Glomerular visceral epithelial cell (primary cell): ENCODE results near the gene ITGA3.
A peak's percentile ranks its signal among the peaks of the same experiment; 100 is the strongest.

Source experiments
- DNase-seq: peaks from one replicate; pipeline ENCODE4 v3.0.0-alpha.2; 2016; ENCODE audit errors: extremely low spot score

ITGA3 gene

DNA sequence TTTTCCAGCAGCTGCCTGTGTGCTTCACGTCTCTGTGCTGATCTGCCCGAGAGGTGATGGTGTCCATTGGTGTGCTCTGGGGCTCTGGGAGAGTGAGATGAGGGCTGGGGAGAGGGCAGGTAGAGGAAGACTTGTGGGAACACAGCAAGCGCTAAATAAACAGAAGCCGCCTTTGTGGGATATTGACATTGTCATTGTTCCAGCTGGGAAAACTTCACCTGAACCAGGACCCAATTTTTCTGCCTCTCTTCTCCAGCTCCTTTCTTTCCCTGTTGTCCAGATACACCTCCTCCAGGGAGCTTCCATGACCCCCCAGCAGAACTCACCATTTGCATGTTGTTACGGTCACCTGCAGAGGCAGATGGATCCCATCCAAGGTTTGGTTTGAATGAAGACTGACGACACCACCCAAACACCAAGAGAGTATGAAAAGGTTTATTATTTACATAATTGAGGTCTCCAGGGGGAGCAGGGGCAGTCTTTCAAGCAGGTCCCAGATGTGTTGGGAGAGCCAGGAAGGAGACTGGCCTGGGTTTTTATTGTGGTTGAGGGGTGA, 3.6 kb upstream of the ITGA3 start:
- no peak for DNase-seq

DNA sequence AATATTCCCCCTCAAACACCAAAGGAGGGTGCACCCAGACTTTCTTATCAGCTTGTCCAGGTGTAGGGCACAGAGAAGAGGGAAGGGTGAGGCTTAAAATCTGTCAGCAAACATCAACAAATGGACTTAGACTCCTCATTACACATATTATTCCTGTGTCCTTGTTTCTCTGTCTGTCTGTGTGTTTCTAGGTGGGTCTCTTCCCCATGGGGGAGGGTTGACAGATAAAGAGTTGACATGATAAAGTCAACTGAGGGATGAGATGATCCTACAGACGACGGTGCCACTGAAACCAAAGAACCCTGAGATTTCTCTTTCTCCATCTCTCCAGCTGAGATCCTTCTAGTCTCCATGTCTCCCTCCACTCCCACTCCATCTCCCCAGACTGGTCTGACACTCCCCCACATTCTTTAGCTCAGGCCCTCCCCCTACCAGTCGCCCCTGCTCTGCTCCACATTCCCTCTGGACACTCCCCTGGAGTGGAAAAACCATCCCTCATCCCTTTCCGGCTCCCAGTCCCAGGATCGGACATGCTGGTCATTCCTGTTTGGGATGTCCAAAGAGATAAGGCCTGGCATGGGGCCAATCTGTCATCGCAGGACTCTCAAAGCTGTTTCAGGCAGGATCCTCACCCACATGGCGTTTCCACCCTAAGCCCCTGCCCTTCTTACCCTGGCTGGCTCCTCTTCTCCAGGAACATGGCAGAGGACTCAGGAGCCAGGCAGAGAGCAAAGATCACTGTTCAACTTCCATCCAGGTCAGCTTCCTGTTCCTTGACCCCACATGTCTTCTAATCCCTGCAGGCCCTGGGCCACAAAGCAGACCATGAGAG, 2.9 kb upstream of the ITGA3 start:
- DNase-seq = peak; percentile 58

DNA sequence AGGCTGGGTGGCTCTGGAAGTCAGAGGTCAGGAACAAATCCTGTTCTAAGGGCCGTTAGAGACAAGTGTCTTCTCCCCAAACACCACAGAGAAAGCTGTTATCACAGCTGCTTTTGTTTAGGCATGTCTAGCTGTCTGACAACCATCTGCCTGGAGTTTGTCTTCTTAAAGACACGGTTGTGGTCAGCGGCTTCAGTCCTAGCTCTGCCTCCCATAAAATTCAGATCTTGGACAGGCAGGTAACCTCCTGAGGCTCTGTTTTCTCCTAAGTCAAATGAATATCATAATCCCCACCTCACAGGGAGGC, 2.3 kb upstream of the ITGA3 start:
- peak; percentile 40 for DNase-seq

DNA sequence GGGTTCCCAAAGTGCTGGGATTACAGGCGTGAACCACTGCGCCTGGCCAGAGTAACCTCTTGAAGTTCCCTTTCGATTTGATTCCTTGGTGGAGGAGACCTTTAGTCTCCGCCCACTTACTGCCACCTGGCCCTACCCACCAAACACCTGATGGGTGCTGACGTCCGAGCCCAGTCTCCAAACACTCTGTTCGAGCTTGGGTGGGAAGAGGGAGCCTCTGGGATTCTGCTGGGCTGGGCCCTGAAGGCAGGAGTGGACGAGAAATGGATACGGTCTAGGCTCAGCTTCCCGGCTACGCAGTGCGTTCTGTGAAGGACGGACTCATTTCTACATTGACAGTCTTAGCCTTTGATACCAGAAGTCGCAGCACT, 870 bp upstream of the ITGA3 start:
- peak; percentile 68 for DNase-seq

DNA sequence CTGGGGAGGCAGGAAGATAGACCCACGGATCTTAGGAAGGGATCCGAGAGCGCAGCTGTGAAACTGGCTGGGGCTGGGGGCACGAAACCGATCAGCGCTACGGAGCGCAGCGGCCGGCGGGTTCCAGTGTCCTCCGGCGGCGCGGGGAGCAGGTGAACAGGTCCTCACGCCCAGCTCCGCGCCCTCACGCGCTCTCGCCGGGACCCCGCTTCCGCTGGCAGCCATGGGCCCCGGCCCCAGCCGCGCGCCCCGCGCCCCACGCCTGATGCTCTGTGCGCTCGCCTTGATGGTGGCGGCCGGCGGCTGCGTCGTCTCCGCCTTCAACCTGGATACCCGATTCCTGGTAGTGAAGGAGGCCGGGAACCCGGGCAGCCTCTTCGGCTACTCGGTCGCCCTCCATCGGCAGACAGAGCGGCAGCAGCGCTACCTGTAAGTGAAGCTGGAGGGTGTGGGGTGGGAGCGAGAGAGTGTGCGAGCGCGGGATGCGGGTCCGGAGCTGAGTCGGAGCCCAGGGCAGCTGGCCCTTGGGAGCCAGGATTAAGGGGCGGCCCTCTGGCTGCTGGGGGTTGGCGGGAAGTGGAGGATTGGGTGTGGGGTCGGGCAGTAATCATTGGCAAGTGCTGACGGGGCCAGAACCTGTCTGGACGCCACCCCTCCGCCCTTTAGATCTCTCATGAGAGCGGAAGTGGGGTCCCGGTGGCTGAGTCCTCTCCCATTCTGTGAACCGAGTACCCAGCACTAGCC, 479 bp downstream of the ITGA3 start:
- DNase-seq = peak; percentile 68

DNA sequence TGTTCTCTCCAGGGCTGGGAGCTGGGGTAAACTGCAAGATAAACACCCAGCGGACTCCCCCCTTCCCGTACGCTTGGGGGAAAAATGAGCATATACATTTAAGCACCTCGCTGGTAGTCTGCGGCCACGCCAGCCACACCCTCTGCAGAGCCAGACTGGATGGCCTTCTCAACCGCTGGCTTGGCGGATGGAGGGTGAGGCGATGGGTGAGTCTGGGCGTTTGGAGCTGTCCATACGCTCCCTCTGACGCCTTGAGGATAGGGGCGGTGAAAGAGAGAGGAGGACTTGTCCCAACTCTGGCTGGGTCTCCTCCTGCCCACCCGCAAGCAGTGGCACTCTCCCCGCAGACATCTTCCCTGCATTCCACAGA, 1.0 kb downstream of the ITGA3 start:
- DNase-seq = peak; percentile 61

DNA sequence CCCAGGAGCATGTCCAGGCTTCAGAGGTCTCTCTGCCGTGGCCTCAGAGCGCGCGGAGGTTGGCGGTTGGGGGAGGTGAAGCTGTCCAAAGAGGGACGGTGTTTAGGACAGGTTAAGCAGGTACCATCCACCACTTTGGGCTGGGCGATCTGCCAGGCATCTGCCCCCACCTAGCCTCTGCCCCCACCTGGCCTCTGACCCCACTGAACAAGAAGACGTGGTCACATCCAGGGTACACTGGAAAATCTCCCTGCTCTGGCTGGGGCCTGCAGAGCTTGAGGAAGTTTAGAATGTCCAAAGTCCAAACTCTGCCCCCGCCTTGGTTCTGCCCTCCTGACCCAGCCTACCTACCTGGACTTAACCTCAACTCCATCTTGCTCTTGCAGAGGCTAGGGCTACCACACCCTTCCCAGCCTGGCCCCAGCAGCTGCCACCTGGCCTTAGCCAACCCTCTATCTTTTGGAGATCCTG, 1.6 kb downstream of the ITGA3 start:
- no peak for DNase-seq

DNA sequence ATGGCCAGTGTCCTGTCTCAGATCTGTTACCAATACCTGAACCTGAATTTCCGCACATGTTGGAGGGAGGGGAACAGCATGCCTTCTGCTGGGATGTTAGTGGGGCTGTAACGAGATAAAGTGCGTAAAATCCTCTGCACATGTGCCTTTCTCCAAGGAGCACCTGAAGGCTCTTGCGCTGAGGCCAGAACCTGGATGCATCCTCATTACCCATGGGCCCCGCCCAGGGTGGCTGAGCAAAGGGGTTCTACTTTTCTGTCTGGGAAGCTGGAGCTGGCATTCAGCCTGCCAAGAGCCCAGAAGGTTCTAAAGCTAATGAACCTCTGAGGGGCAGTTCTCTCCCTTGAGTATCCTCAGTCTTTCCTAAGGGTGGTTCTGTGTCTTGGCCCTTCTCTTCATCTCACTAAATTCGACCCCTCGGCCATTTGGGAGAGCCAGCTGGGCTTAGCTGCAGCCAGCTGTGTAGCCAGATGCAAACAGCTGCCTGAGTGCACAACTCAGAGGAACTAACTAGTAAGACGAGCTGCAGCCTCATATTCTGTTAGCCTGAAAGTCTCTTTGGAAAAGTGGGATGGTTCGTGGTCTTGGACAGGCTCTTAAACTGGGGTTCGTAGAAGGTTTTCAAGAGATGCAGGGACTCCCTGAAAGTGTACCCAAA, 2.5 kb downstream of the ITGA3 start:
- no peak for DNase-seq

DNA sequence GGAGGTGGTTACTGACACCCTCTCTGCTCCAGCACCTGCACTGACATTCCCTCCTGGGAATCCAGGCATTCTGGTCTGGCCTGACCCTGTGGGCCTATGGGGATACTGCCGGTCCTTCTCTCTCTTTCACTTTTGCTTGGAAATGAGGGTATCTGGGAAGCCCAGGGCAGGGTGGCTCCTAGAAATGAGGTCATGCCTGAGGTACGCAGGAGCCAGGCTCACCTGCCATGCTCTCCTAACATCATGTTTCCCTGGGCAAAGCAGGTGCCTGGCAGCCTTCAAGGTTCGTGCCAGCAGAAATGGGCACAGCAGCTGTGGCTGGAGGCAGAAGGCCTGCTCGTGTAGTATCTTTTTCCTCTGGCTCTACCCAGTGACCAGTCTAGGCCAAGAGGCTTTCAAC, 3.3 kb downstream of the ITGA3 start:
- DNase-seq = peak; percentile 49

DNA sequence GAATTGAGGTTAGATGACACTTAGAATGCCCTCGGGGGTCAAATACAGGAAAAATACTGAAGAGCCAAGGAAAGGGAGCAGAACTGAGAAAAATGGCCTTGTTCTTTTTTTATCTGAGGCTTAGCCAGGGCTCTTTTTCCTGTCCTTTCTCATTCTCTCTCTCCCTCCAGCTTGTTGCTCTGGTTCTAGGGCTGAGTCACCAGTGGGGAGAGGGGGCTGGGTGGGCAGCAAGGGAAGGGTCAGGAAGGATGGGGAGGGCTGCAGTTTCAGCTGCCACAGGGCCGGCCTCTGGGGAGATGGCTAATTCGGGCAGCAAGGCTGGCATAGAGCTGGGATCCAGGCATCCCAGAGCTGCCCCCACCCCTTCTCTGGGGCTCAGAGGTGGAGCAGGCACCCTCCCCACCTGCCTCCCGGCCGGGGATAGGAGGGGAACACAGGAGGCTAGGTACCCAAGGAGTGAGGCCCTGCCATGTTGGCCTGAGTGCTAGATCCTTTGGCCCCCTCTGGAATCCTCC, 3.9 kb downstream of the ITGA3 start:
- peak; percentile 64 for DNase-seq

DNA sequence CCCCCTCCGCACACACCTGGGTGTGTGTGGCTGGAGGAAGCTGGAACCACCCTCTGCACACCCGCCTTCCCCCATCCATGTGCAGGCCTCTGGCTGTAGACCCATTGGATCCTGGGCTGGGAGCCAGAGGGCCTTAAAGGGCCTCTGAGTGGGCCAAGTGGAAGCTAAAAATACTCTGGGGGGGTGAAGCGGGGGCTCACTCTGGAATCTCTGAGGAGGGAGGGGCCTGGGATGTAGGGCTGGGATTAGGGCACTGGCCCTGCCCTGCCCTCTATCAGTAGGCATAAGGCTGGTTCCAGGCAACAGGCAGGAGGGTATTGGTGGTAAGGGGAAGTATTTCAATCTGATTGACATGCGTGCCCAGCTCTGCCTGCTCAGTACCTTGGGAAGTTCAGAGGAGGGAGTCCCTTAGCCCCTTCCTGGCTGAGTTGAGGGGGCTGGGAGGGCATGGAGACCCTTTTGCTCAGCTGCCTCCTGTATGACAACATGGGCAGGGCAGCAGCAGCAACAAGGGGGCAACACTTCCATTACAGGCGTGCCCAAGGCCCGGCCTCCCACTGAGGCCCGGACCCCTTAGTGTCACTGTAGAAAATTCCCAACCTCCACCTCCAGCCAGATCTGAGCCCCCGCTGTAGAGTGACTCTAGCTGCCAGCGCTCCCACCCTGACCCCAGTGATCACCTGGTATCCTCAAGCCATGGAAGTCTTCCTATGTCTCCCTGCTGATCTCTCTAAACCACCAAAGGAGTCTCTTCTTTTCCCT, 5.2 kb downstream of the ITGA3 start:
- DNase-seq = peak; percentile 85

DNA sequence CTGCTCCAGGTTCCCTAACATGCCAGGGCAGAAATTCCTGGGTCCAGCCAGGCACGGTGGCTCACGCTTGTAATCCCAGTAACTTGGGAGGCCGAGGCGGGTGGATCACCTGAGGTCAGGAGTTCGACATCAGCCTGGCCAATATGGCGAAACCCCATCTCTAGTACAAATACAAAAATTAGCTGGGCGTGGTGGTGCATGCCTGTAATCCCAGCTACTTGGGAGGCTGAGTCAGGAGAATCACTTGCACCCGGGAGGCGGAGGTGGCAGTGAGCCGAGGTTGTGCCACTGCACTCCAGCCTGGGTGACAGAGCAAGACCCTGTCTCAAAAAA, 5.8 kb downstream of the ITGA3 start:
- peak; percentile 46 for DNase-seq

DNA sequence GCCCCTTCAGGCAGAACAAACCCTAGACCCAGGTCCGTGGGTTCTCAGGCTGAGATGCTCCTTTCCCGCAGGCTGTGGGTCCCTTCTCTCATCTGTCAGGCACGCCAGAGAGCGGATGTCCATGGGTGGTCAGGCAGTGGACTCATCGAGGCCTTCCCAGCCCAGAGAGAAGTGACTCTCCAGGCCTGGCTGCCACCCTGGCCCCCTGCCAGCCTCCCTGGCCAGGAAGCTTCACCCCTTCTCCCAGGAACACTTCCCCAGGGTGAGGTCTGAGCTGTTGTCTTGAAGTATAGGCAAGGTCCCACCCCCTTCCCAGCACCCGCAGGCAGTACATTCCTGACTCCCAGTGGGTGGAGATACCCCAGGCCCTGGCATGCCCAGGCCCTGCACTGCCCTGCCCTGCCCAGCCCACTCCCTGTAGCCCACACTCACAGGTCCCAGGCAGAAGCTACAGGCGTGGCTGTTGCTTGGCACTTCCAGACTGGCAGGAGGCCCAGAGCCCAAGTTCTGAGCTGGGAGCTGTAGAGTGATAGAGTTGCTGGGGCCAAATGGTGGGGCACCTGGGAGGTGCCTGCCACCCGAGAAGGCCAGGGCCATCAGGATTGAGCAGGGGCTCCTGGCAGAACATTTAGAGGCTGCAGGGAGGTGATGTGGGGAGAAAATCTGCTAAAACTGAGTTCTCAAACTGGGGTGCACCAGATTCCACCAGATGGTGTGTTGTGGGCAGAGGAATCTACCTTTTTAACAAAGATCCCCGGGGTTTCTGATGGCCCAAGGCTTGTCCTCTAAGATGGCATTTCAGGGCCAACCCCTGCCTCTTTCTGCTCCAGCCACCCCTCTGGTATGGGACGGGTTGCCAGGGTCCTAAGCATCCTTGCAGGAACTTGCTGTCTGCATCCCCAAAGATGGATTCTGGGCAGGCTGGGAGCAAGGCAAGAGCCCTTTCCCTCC, 6.7 kb downstream of the ITGA3 start:
- peak; percentile 100 for DNase-seq

DNA sequence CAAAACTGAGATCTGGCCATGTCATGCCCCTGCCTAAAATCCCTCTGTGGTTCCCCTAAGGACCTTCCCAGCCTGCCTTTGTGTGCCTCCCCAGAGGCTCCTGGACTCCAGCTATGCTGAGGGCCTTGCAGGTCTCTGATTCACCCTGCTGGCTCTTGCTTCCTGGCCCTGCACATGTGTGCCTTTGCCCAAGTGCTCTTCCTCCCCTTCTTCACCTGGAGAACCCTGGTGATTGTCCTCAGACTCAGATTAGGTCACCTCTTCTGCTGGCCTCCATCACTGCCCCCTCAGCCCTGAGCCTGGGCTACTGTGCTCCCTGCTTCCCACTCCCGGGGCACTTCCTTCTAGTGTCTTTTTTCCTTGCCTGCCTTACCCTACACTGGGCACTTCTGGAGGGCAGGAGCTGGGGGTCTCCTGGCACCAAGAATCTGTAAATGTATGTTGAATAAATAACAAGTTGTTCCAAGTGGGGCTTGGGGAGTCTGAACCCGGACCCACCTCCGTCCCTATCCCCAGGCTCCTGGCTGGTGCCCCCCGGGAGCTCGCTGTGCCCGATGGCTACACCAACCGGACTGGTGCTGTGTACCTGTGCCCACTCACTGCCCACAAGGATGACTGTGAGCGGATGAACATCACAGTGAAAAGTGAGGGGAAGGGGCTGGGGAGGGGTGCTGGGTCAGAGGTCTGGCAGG, 7.8 kb downstream of the ITGA3 start:
- DNase-seq = peak; percentile 62

DNA sequence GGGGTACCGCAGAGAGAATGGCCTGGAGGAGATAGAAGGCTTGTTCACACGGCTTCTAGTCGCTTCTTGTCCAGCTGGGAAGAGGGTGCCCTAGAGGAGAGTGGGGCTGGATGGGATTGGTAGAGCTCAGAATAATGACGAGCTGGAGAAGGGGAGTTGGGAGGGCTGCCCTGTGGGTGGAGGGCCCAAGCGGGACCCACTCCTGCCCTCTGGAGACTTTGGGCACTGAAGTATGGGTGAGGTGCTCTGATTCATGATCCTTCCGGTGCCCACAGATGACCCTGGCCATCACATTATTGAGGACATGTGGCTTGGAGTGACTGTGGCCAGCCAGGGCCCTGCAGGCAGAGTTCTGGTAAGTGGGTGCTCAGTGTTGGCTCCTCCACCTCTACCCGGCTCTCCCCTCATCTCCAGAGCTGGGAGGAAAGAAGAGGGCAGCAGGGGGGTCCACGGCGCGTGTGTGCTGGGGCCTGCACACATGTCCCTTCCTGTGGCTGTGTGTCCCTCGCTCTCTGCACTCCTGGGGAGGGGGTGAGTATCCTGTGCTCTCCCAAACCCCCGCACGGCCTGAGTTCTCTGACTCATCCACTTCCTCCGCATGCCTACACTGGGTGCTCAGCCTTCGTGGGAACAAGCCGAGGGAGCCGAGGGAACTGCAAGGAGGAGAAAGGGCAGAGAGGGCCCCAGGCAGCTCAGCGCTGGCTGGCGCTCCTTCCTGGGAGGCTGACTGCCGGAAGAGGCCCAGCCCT, 8.5 kb downstream of the ITGA3 start:
- peak; percentile 97 for DNase-seq

DNA sequence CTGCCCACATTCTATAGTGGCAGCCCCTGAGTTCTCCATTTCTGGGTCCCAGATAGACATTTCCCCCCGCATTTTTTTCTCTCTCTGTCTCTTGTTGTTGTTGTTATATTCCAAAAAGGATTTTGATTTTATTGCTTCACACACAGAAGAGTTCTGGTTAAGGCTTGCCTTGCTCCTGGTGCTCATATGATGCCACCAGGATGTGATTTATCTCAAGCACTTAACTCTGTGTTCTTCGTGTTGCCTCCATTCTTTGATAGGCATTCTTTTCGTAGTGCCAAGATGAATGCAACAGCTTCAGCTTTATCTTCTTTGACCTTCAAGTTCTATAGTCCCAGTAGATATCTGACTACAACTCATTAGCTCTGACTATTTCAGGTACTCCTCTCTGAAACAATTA, 9.1 kb downstream of the ITGA3 start:
- DNase-seq = no peak

DNA sequence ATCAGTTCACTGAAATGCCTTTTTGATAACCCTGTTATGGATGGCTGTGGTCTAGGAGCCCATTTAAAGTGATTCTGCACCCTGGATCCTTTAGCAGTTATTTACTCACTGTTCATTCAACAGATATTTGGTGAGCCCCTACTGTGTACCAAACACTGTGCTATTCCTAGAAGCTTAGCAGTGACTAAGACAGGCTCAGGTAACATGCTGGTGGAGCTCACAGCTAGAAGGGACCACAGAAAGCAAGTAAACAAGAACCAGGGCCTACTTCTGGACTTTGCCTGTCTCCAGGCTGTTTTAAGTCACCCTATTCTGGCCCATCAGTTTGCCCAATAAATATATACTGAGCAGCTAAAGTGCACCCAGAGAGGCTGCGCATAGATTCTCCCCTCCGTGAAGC, 11.1 kb downstream of the ITGA3 start:
- no peak for DNase-seq

DNA sequence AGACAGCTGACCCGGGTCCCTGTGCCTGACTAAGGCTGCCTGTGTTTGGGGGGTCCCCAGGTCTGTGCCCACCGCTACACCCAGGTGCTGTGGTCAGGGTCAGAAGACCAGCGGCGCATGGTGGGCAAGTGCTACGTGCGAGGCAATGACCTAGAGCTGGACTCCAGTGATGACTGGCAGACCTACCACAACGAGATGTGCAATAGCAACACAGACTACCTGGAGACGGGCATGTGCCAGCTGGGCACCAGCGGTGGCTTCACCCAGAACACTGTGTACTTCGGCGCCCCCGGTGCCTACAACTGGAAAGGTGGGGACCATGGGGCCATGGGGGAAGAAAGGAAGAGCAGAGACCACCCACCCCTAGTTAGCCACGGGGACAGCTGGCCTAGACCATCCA, 12.1 kb downstream of the ITGA3 start:
- DNase-seq = no peak
